Fibroblast of lung (primary cell): ENCODE measurements around the gene ABCB7. TPM values are rescaled to one million over a fixed set of nuclear protein-coding genes. Genes with fewer than 3 reads are reported as not detected.

ENCODE experiments used
- DNase-seq, 2 donors: peaks; one replicate each; pipeline versions ENCODE4 v3.0.0 to v3.0.0-alpha.2; 2010; ENCODE audit warnings: low read depth in 2 of 2
- H2AFZ ChIP-seq: 2 replicates; pipeline ENCODE4 v1.5.1; 2012; ENCODE audit warnings: low read length, control low read depth, inconsistent platforms
- H3K27ac ChIP-seq: 2 replicates; pipeline ENCODE4 v1.5.1; 2011; ENCODE audit warnings: low read length, control low read depth; ENCODE audit not compliant: insufficient read depth
- H3K27me3 ChIP-seq: 2 replicates; pipeline ENCODE4 v1.5.1; 2011; ENCODE audit warnings: mild to moderate bottlenecking, low read length; ENCODE audit not compliant: control insufficient read depth, insufficient read depth
- H3K36me3 ChIP-seq: 2 replicates; pipeline ENCODE4 v1.5.1; 2011; ENCODE audit warnings: low read length; ENCODE audit not compliant: control insufficient read depth, insufficient read depth
- H3K4me1 ChIP-seq: 2 replicates; pipeline ENCODE4 v1.5.1; 2011; ENCODE audit warnings: low read length; ENCODE audit not compliant: control insufficient read depth, insufficient read depth; ENCODE audit errors: extremely low read depth
- H3K4me2 ChIP-seq: 2 replicates; pipeline ENCODE4 v1.5.1; 2011; ENCODE audit warnings: low read length, control low read depth; ENCODE audit not compliant: insufficient read depth; ENCODE audit errors: extremely low read depth
- H3K4me3 ChIP-seq, 4 experiments: fragments of 200-600 bp in 1 of 4; sonication (generic) in 1 of 4; replicated peaks in 1 of 4; 2 replicates each; pipeline ENCODE4 v1.5.1; 2011 to 2016; ENCODE audit warnings: low read length in 4 of 4, low read depth in 3 of 4, mild to moderate bottlenecking in 3 of 4, control low read depth in 2 of 4, inconsistent platforms in 1 of 4, mixed read lengths in 1 of 4; ENCODE audit not compliant: insufficient read depth in 1 of 4; ENCODE audit errors: control extremely low read depth in 1 of 4
- H3K79me2 ChIP-seq: 2 replicates; pipeline ENCODE4 v1.5.1; 2012; ENCODE audit warnings: mild to moderate bottlenecking, low read length, inconsistent platforms; ENCODE audit not compliant: control insufficient read depth, insufficient read depth
- H3K9ac ChIP-seq: 2 replicates; pipeline ENCODE4 v1.5.1; 2011; ENCODE audit warnings: mild to moderate bottlenecking, low read length, control low read depth; ENCODE audit not compliant: insufficient read depth
- H3K9me3 ChIP-seq: 2 replicates; pipeline ENCODE4 v1.5.1; 2012; ENCODE audit warnings: low read depth, low read length; ENCODE audit not compliant: control insufficient read depth, insufficient read depth
- H4K20me1 ChIP-seq: 2 replicates; pipeline ENCODE4 v1.5.1; 2011; ENCODE audit warnings: low read length; ENCODE audit not compliant: control insufficient read depth, insufficient read depth; ENCODE audit errors: extremely low read depth
- CTCF ChIP-seq, 2 donors: IDR thresholded peaks in 1 of 2; conservative IDR thresholded peaks in 1 of 2; 1 replicate in 1 of 2; 2 replicates in 1 of 2; pipeline ENCODE4 v1.5.1; 2011 to 2012; ENCODE audit warnings: low read length in 2 of 2, control low read depth in 1 of 2, inconsistent platforms in 1 of 2, low read depth in 1 of 2, mild to moderate bottlenecking in 1 of 2
- EZH2 ChIP-seq: IDR thresholded peaks from 2 replicates; pipeline ENCODE4 v1.5.1; 2012; ENCODE audit warnings: low read length, control low read depth, mild to moderate bottlenecking; ENCODE audit errors: missing control alignments
- polyA plus RNA-seq, 2 donors: library from polyadenylated mRNA; depleted of rRNA in 1 of 2; stranded (reverse) in 1 of 2; unstranded in 1 of 2; fragments of >200 nt; gene quantifications; 2 replicates each; pipeline ENCODE4 v1.2.1, GENCODE V29; 2011 to 2012; ENCODE audit warnings: missing spikeins in 1 of 2
- total RNA-seq: library from RNA; depleted of rRNA; stranded (reverse); fragments of >200 nt; gene quantifications from 2 replicates; pipeline ENCODE4 v1.2.1, GENCODE V29; 2014

Gene ABCB7
- total and polyA plus RNA-seq, 2 donors (not counting 1 experiment from before 2014, with no cell fraction given): 20.8 to 30.1 TPM

DNA sequence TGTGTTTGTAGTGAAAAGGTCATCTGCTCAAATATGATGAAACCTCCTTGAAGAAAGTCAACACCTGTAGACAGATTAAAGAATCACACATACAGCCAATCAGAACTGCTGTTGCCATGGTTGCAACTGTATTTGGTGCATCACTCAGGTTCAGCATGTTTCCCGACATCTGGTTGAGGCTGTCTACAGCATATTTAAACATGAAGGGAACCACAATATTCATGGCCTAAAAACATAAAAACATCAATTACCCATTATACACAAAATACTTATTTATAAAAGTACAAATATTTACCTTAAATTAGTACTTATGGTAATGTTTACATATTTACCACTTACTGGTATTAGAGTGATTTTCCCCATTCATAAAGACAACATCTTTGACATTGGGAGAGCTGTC lies 79.7 kb downstream of the ABCB7 start:
- TF ChIP-seq CTCF (conservative IDR thresholded peaks at IDR 0.05 in 1 of 2, IDR thresholded peaks at IDR 0.05 in 1 of 2; ENCODE audit: low read depth in 1 of 2, low read length in 2 of 2): no peak
- TF ChIP-seq EZH2: no peak
- no peak for DNase-seq
- no peaks in the 10 kb centered on the region for H3K79me2 ChIP-seq
- no peak overlapping the region for H3K27ac ChIP-seq
- H2AFZ ChIP-seq: no peak overlapping the region
- no peaks in the 10 kb centered on the region for H4K20me1 ChIP-seq
- no peak overlapping the region for H3K9ac ChIP-seq
- H3K4me2 ChIP-seq: no peak overlapping the region
- no peaks in the 10 kb centered on the region for H3K27me3 ChIP-seq
- no peak overlapping the region for H3K4me3 ChIP-seq
- no peaks in the 10 kb centered on the region for H3K4me1 ChIP-seq
- H3K36me3 ChIP-seq: no peaks in the 10 kb centered on the region
- no peaks in the 10 kb centered on the region for H3K9me3 ChIP-seq

GRCh38 chrX:75074475-75074874 lies 81.6 kb downstream of the ABCB7 start:
- no peaks in the 10 kb centered on the region for H3K4me1 ChIP-seq
- no peak for DNase-seq

DNA sequence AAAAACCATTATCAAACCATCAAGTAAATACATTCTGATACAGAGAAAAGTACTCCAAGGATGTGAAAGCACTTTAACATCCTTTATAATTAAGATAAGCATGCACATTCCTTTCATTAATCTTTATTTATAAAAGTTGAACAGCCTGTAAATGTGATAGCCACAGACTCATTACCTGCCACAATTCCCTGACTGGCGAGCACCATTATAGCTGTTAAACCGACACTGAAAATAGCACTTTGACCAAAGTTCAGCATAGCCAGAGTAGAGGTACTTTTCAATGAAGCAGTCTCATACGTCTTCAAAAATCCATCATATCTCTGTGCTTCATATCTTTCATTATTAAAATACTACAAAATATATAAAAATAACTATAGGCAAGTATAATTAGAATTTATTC lies 84.7 kb downstream of the ABCB7 start:
- H4K20me1 ChIP-seq: no peaks in the 10 kb centered on the region
- H3K36me3 ChIP-seq: no peaks in the 10 kb centered on the region
- no peaks in the 10 kb centered on the region for H3K4me1 ChIP-seq
- H3K27me3 ChIP-seq: no peaks in the 10 kb centered on the region
- H3K27ac ChIP-seq: no peak overlapping the region
- no peak overlapping the region for H2AFZ ChIP-seq
- no peaks in the 10 kb centered on the region for H3K9me3 ChIP-seq
- no peak overlapping the region for H3K4me2 ChIP-seq
- no peak overlapping the region for H3K4me3 ChIP-seq
- no peak overlapping the region for H3K9ac ChIP-seq
- DNase-seq: no peak
- TF ChIP-seq EZH2 (no peak), CTCF (conservative IDR thresholded peaks at IDR 0.05 in 1 of 2, IDR thresholded peaks at IDR 0.05 in 1 of 2; ENCODE audit: low read depth in 1 of 2, low read length in 2 of 2) (no peak)
- H3K79me2 ChIP-seq: no peaks in the 10 kb centered on the region

More at GRCh38 chrX:75074475-75074874, 81.6 kb downstream of the ABCB7 start:
- Histone ChIP-seq H2AFZ (no peak overlapping the region), H3K4me2 (no peak overlapping the region), H3K9ac (no peak overlapping the region), H4K20me1 (no peaks in the 10 kb centered on the region), H3K27ac (no peak overlapping the region), H3K27me3 (no peaks in the 10 kb centered on the region), H3K9me3 (no peaks in the 10 kb centered on the region), H3K79me2 (no peaks in the 10 kb centered on the region), H3K36me3 (no peaks in the 10 kb centered on the region), H3K4me3 (no peak overlapping the region)
- no peak for TF ChIP-seq EZH2
